ENCODE results near the gene NR1I3.

GRCh38 chr1:161200992-161201835 lies 36.8 kb downstream of the NR1I3 start:
- TF ChIP-seq CTCF (IDR thresholded peaks at IDR 0.05) (no peak), POLR2A (IDR thresholded peaks at IDR 0.05) (peak in 1 of 2 donors; percentile 6)
